ENCODE results near the gene ZNF274.

DNA sequence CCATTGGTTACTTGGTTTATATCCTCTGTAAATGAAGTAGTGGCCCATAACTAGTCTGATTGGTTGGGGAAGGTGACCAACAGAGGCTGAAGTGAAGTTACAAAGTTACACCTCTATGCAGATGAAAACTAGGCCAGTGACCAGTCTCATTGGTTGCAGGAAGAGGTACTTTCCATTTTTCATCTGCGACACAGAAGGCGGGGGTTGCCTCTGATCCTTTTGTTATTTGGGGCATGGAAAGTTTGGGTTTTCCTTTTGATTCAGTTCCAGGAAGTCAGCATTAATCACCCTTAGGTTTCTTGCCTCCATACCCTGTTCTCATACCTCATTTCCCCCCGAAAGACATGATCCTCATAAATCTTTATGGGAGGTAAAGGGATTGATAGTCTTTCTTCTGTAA, 66.0 kb downstream of the ZNF274 start:
- no peak for TF ChIP-seq SUZ12 (IDR thresholded peaks at IDR 0.05; ENCODE audit: unreplicated experiment)
- TF ChIP-seq SKIL (IDR thresholded peaks at IDR 0.05; ENCODE audit: low read depth, poor library complexity, severe bottlenecking): no peak
- TF ChIP-seq DPF2 (IDR thresholded peaks at IDR 0.05): no peak
- no peak for TF ChIP-seq RAD21 (IDR thresholded peaks at IDR 0.05; ENCODE audit: insufficient read depth, low read depth, low read length)
- TF ChIP-seq, protein P1, sequence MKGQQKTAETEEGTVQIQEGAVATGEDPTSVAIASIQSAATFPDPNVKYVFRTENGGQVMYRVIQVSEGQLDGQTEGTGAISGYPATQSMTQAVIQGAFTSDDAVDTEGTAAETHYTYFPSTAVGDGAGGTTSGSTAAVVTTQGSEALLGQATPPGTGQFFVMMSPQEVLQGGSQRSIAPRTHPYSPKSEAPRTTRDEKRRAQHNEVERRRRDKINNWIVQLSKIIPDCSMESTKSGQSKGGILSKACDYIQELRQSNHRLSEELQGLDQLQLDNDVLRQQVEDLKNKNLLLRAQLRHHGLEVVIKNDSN (IDR thresholded peaks at IDR 0.05; ENCODE audit: borderline replicate concordance, extremely low read length, insufficient read depth, low read depth, low read length): no peak
- TF ChIP-seq, protein P2, sequence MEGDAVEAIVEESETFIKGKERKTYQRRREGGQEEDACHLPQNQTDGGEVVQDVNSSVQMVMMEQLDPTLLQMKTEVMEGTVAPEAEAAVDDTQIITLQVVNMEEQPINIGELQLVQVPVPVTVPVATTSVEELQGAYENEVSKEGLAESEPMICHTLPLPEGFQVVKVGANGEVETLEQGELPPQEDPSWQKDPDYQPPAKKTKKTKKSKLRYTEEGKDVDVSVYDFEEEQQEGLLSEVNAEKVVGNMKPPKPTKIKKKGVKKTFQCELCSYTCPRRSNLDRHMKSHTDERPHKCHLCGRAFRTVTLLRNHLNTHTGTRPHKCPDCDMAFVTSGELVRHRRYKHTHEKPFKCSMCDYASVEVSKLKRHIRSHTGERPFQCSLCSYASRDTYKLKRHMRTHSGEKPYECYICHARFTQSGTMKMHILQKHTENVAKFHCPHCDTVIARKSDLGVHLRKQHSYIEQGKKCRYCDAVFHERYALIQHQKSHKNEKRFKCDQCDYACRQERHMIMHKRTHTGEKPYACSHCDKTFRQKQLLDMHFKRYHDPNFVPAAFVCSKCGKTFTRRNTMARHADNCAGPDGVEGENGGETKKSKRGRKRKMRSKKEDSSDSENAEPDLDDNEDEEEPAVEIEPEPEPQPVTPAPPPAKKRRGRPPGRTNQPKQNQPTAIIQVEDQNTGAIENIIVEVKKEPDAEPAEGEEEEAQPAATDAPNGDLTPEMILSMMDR (IDR thresholded peaks at IDR 0.05 in 2 of 3, conservative IDR thresholded peaks at IDR 0.05 in 1 of 3; ENCODE audit: control insufficient read depth in 2 of 3, extremely low read depth in 1 of 3, insufficient read depth in 1 of 3, low read depth in 3 of 3, low read length in 3 of 3): no peak
- TF ChIP-seq CBX5 (IDR thresholded peaks at IDR 0.05; ENCODE audit: low read depth): no peak
- TF ChIP-seq SRF (IDR thresholded peaks at IDR 0.05; ENCODE audit: low read depth in 2 of 2, low read length in 2 of 2): no peak
- TF ChIP-seq EZH2 (IDR thresholded peaks at IDR 0.05; ENCODE audit: borderline replicate concordance, control insufficient read depth, low read depth, low read length): no peak
- TF ChIP-seq REST (IDR thresholded peaks at IDR 0.05; ENCODE audit: low read depth, low read length): no peak
- no peak for TF ChIP-seq BRCA1 (IDR thresholded peaks at IDR 0.05; ENCODE audit: low read depth, low read length)
- no peak for TF ChIP-seq ATF3 (IDR thresholded peaks at IDR 0.05; ENCODE audit: borderline replicate concordance, extremely low read depth, low read depth, low read length)
- TF ChIP-seq NBN (IDR thresholded peaks at IDR 0.05): no peak
- TF ChIP-seq STAT3 (IDR thresholded peaks at IDR 0.05; ENCODE audit: low read depth, low read length): no peak
